Activated CD4-positive, alpha-beta T cell treated with anti-CD3 and anti-CD28 coated beads, Interleukin-2, Interleukin-6, amounts not matched to agents 100 ng/mL and 50 ng/mL, durations not matched to agents 16 hours and 8 hours (primary cell): ENCODE results near the gene GDF10.

ENCODE experiments used
- DNase-seq: peaks from one replicate; pipeline ENCODE4 v3.0.0-alpha.2; 2020

GDF10 gene

DNA sequence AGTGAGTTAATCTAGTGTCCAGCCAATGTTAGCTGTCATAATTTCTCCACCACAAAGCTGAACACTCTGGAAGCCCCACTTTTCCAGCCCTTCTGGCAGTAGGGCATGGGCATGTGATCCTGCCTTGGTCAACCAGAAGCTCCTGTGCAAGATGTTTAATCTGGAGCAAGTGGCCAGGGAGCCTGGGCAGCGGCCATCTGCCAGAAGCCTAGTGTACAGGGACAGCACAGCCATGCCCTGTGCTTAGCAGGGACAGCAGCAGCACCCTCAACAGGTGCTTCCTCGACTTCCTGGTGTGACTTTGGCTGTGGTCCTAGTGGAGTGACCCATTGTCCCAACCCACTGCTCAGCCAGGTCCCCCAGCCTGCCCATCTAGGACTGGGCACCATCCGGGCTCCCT is 58.5 kb downstream of the GDF10 start:
- DNase-seq, result no peak

GRCh38 chr10:47359101-47359500 is 59.1 kb downstream of the GDF10 start:
- no peak for DNase-seq

GRCh38 chr10:47359626-47360418 is 59.8 kb downstream of the GDF10 start:
- DNase-seq, result no peak

DNA sequence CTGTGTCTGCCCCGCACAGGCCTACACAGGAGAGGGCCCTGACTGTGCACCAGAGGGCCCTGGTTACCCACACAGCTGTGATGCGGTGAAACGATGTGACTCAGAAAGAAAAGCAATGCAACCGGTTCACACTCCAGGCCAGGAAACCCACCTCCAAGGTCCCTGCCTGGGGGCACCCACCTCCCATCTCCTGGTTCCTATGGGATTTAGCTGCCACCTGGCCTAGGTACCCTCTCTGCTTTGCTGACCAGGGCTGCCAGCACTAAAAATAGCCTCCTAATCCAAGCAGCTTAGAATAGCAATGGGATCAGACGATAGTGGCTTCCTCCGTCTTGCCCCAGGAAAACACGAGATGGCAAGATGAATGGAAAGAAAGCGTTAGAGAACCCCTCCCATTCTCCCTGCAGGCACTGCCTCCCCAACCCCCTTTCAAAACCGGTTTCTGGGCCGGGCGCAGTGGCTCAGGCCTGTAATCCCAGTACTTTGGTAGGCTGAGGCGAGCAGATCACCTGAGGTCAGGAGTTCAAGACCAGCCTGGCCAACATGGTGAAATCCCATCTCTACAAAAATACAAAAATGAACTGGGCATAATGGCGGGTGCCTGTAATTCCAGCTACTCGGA is 60.5 kb downstream of the GDF10 start:
- DNase-seq, result no peak

DNA sequence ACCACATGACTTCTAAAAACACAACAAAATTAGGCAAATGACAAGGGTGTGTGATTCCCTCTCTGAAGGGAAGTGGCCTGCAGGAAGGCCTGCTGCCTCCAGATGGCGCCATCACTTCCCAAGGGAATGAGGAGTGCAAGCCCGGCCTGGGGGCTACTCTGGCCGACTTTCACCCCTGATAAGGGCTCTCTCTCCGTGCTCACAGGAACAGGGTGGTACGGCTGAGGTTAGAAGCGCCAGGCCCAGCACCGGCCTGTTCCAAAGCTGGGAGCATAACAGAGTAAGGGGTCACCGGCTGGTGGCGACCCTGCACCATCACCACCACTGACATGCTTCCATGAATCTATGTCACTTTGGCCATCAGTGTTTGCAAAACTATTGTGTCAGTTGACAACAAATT is 61.3 kb downstream of the GDF10 start:
- peak; percentile 32 for DNase-seq

DNA sequence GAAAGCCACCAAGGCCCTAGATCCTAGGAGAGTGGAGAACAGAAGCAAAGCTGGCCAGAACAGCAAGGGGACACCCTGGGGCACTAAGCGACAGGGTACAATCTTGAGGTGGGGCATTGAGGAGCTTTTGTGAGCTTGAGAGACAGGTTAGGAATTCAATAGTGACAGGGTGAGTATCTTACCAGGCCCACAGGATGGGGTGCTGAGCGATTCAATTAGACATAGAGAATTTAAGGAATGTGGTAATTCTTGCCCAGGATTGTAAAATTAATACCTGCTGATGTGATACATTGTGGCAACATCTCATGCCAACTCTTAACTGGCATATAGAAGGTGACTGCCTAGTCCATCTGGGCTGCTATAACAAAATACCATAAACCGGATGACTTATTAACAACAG is 62.2 kb downstream of the GDF10 start:
- no peak for DNase-seq
